H1 (cell line): Measurements from ENCODE around the gene TPD52L2. TPM values are rescaled to one million over a fixed set of nuclear protein-coding genes. Genes with fewer than 3 reads are reported as not detected.

ENCODE experiments used
- CTCF ChIA-PET: fragments of 300-600 bp; sonication (Branson Sonifier 250); formaldehyde crosslinking; loops from one replicate; lab custom pipeline; 2021; ENCODE audit not compliant: partially characterized antibody; lab: Charles Lee
- POLR2A ChIA-PET: fragments of 300-600 bp; sonication (Branson Sonifier 250); formaldehyde crosslinking; loops from one replicate; lab custom pipeline; 2021; ENCODE audit warnings: inconsistent platforms; ENCODE audit not compliant: partially characterized antibody; lab: Charles Lee
- DNase-seq, 2 experiments: peaks; one replicate each; pipeline versions ENCODE4 v3.0.0 to v3.0.0-alpha.2; 2010 to 2022; ENCODE audit warnings: low spot score in 2 of 2, low read depth in 1 of 2, mixed read lengths in 1 of 2
- FAIRE-seq: peaks from 2 replicates; lab custom pipeline; 2011; peaks lifted over from hg19 to GRCh38; lab: Jason Lieb, UNC
- H2AFZ ChIP-seq: 2 replicates; pipeline ENCODE4 v1.8.1; 2012; ENCODE audit warnings: low read length, inconsistent platforms
- H2AK5ac ChIP-seq: 2 replicates; pipeline ENCODE4 v1.6.1; 2013; ENCODE audit warnings: low read depth, low read length
- H2BK120ac ChIP-seq: replicated peaks from 2 replicates; pipeline ENCODE3; 2013; ENCODE audit warnings: low read depth, low read length, inconsistent platforms
- H2BK12ac ChIP-seq: 2 replicates; pipeline ENCODE4 v1.6.1; 2013; ENCODE audit warnings: low read depth, low read length
- H2BK15ac ChIP-seq: 2 replicates; pipeline ENCODE4 v1.6.1; 2013; ENCODE audit warnings: low read length
- H2BK20ac ChIP-seq: 2 replicates; pipeline ENCODE4 v1.6.1; 2013; ENCODE audit warnings: low read length
- H2BK5ac ChIP-seq: 2 replicates; pipeline ENCODE4 v1.6.1; 2013; ENCODE audit warnings: low read depth, low read length
- H3K14ac ChIP-seq: 2 replicates; pipeline ENCODE4 v1.6.1; 2013; ENCODE audit warnings: inconsistent platforms; ENCODE audit not compliant: insufficient read length
- H3K18ac ChIP-seq: 2 replicates; pipeline ENCODE4 v1.6.1; 2013; ENCODE audit warnings: low read length; ENCODE audit errors: extremely low read depth
- H3K23ac ChIP-seq: 2 replicates; pipeline ENCODE4 v1.6.1; 2013; ENCODE audit warnings: inconsistent platforms; ENCODE audit not compliant: insufficient read length
- H3K23me2 ChIP-seq: 2 replicates; pipeline ENCODE4 v1.6.1; 2013; ENCODE audit warnings: low read depth, low read length
- H3K27ac ChIP-seq: 2 replicates; pipeline ENCODE4 v1.6.1; 2011; ENCODE audit warnings: low read depth, low read length, inconsistent platforms
- H3K27me3 ChIP-seq, 4 experiments: replicated peaks in 1 of 4; 1 replicate in 1 of 4; 2 replicates in 3 of 4; pipeline versions ENCODE4 v1.6.1 to v1.8.1; 2011 to 2013; ENCODE audit warnings: low read length in 3 of 4, mild to moderate bottlenecking in 3 of 4, inconsistent platforms in 2 of 4, mixed read lengths in 2 of 4, moderate library complexity in 1 of 4; ENCODE audit not compliant: control insufficient read depth in 3 of 4, insufficient read depth in 3 of 4; ENCODE audit errors: extremely low read depth in 1 of 4
- H3K36me3 ChIP-seq, 4 experiments: 2 replicates each; pipeline versions ENCODE4 v1.6.1 to v1.8.1; 2011 to 2013; ENCODE audit warnings: mild to moderate bottlenecking in 4 of 4, low read length in 3 of 4, moderate library complexity in 2 of 4, control low read depth in 1 of 4, inconsistent platforms in 1 of 4; ENCODE audit not compliant: insufficient read depth in 4 of 4, control insufficient read depth in 2 of 4
- H3K4ac ChIP-seq: replicated peaks from 2 replicates; pipeline ENCODE3; 2013; ENCODE audit warnings: low read length, low read depth, mixed read lengths, inconsistent platforms; ENCODE audit not compliant: insufficient read length
- H3K4me1 ChIP-seq, 4 experiments: replicated peaks in 1 of 4; 1 replicate in 1 of 4; 2 replicates in 3 of 4; pipeline versions ENCODE4 v1.6.1 to v1.8.1; 2011 to 2013; ENCODE audit warnings: low read length in 3 of 4, inconsistent platforms in 2 of 4, mixed read lengths in 1 of 4; ENCODE audit not compliant: insufficient read depth in 4 of 4, control insufficient read depth in 3 of 4
- H3K4me2 ChIP-seq, 2 experiments: 2 replicates each; pipeline versions ENCODE4 v1.6.1 to v1.8.1; 2011 to 2013; ENCODE audit warnings: low read depth in 2 of 2, low read length in 2 of 2, control low read depth in 1 of 2, inconsistent platforms in 1 of 2, mild to moderate bottlenecking in 1 of 2; ENCODE audit not compliant: insufficient read depth in 1 of 2
- H3K4me3 ChIP-seq, 4 experiments: fragments of 200-600, 300-600 bp in 1 of 4; sonication (generic), shearing (Covaris generic), sonication (Bioruptor Twin) in 1 of 4; 2 replicates each; pipeline versions ENCODE4 v1.5.1 to v1.8.1; 2011 to 2016; ENCODE audit warnings: low read length in 4 of 4, low read depth in 3 of 4, control low read depth in 2 of 4, inconsistent platforms in 2 of 4, mild to moderate bottlenecking in 2 of 4, mixed read lengths in 1 of 4, moderate library complexity in 1 of 4; ENCODE audit not compliant: insufficient read depth in 2 of 4; ENCODE audit errors: extremely low read depth in 1 of 4
- H3K56ac ChIP-seq: replicated peaks from 2 replicates; pipeline ENCODE3; 2013; ENCODE audit warnings: low read depth, mild to moderate bottlenecking, mixed read lengths, low read length, inconsistent platforms; ENCODE audit not compliant: insufficient read length
- H3K79me1 ChIP-seq: 2 replicates; pipeline ENCODE4 v1.6.1; 2013; ENCODE audit warnings: low read depth, low read length, control low read depth
- H3K79me2 ChIP-seq, 2 experiments: 2 replicates each; pipeline versions ENCODE4 v1.6.1 to v1.8.1; 2012 to 2013; ENCODE audit warnings: low read length in 2 of 2, mild to moderate bottlenecking in 2 of 2, inconsistent platforms in 1 of 2; ENCODE audit not compliant: insufficient read depth in 2 of 2, control insufficient read depth in 1 of 2
- H3K9ac ChIP-seq, 4 experiments: replicated peaks in 1 of 4; 1 replicate in 1 of 4; 2 replicates in 3 of 4; pipeline versions ENCODE4 v1.6.1 to v1.8.1; 2011 to 2013; ENCODE audit warnings: low read depth in 3 of 4, low read length in 3 of 4, control low read depth in 2 of 4, mild to moderate bottlenecking in 2 of 4, moderate library complexity in 2 of 4, inconsistent platforms in 1 of 4; ENCODE audit errors: extremely low read depth in 1 of 4
- H3K9me3 ChIP-seq, 2 experiments: 2 replicates each; pipeline versions ENCODE4 v1.6.1 to v1.8.1; 2012 to 2013; ENCODE audit warnings: mild to moderate bottlenecking in 2 of 2, moderate library complexity in 2 of 2, control low read depth in 1 of 2, inconsistent platforms in 1 of 2, low read depth in 1 of 2, low read length in 1 of 2, mixed read lengths in 1 of 2; ENCODE audit not compliant: insufficient read depth in 2 of 2
- H4K20me1 ChIP-seq, 2 experiments: replicated peaks in 1 of 2; 2 replicates each; pipeline versions ENCODE3 to v1.8.1; 2011 to 2013; ENCODE audit warnings: inconsistent platforms in 2 of 2, low read length in 2 of 2, mild to moderate bottlenecking in 1 of 2; ENCODE audit not compliant: insufficient read depth in 2 of 2, control insufficient read depth in 1 of 2
- H4K5ac ChIP-seq: 2 replicates; pipeline ENCODE4 v1.6.1; 2013; ENCODE audit warnings: low read length, low read depth, mixed read lengths, inconsistent platforms; ENCODE audit not compliant: insufficient read length
- H4K8ac ChIP-seq: 2 replicates; pipeline ENCODE4 v1.8.0; 2013; ENCODE audit warnings: mild to moderate bottlenecking, moderate library complexity, low read length, inconsistent platforms; ENCODE audit not compliant: insufficient read depth; ENCODE audit errors: extremely low read depth
- H4K91ac ChIP-seq: replicated peaks from 2 replicates; pipeline ENCODE3; 2013; ENCODE audit warnings: low read length, mixed read lengths, inconsistent platforms; ENCODE audit not compliant: insufficient read length
- CTBP2 ChIP-seq: IDR thresholded peaks from 2 replicates; pipeline ENCODE4 v1.7.0; 2011; ENCODE audit warnings: borderline replicate concordance, mild to moderate bottlenecking, moderate library complexity, mixed read lengths, low read length; ENCODE audit not compliant: insufficient read depth, insufficient read length
- EZH2 ChIP-seq: fragments of 200-600 bp; sonication (generic); IDR thresholded peaks from 2 replicates; pipeline ENCODE4 v1.7.1; 2012; ENCODE audit warnings: low read depth, mild to moderate bottlenecking, moderate library complexity, low read length, inconsistent platforms; ENCODE audit not compliant: severe bottlenecking
- GTF2F1 ChIP-seq: IDR thresholded peaks from 2 replicates; pipeline ENCODE4 v1.6.1; 2012; ENCODE audit warnings: low read depth, low read length, improper control_type of control experiment, borderline replicate concordance
- HDAC2 ChIP-seq, 2 experiments: fragments of 300-600 bp in 1 of 2; sonication (generic) in 1 of 2; IDR thresholded peaks; 2 replicates each; pipeline ENCODE4 v1.6.1; 2011 to 2012; ENCODE audit warnings: low read depth in 2 of 2, low read length in 2 of 2, mild to moderate bottlenecking in 2 of 2, moderate library complexity in 2 of 2, borderline replicate concordance in 1 of 2, inconsistent platforms in 1 of 2
- HDAC6 ChIP-seq: IDR thresholded peaks from one replicate; pipeline ENCODE4 v1.7.1; 2012; ENCODE audit warnings: low read depth, mild to moderate bottlenecking, inconsistent platforms, low read length, moderate library complexity
- KDM5A ChIP-seq: fragments of 200-600 bp; IDR thresholded peaks from 2 replicates; pipeline ENCODE4 v1.7.1; 2012; ENCODE audit warnings: mild to moderate bottlenecking, low read length, inconsistent platforms, mixed read lengths
- PHF8 ChIP-seq: fragments of 200-600 bp; sonication (generic); conservative IDR thresholded peaks from 2 replicates; pipeline ENCODE4 v1.7.1; 2012; ENCODE audit warnings: low read depth, mild to moderate bottlenecking, inconsistent platforms, low read length, moderate library complexity
- RFX5 ChIP-seq: IDR thresholded peaks from 2 replicates; pipeline ENCODE4 v1.6.1; 2011; ENCODE audit warnings: low read depth, low read length, improper control_type of control experiment, borderline replicate concordance
- TBP ChIP-seq: IDR thresholded peaks from 2 replicates; pipeline ENCODE4 v1.6.1; 2011; ENCODE audit warnings: low read depth, low read length, improper control_type of control experiment
- WGBS, 2 experiments: shearing (Covaris generic) in 1 of 2; methylation state at CpG; one replicate each; pipeline versions ENCODE4 v1.1.6 to v1.1.7; 2013 to 2015; ENCODE audit warnings: low lambda C conversion rate in 2 of 2, mixed read lengths in 2 of 2, inconsistent platforms in 1 of 2, low coverage in 1 of 2, missing lambda C conversion rate in 1 of 2; ENCODE audit not compliant: insufficient replicate concordance in 2 of 2, insufficient coverage in 1 of 2, insufficient read length in 1 of 2; ENCODE audit errors: extremely low coverage in 1 of 2, missing lambda C conversion rate in 1 of 2; 5-methylcytosine and 5-hydroxymethylcytosine counted together
- polyA plus RNA-seq, 7 experiments: library from polyadenylated mRNA; depleted of rRNA in 3 of 7; stranded (reverse) in 5 of 7; unstranded in 2 of 7; fragments of >200 nt in 5 of 7; fragments of 200-250 nt in 2 of 7; gene quantifications; 1 replicate in 5 of 7; 2 replicates in 1 of 7; 4 replicates in 1 of 7; pipeline versions ENCODE4 v1.2.1 to v1.2.3, GENCODE V29; 2011 to 2013; ENCODE audit warnings: missing spikeins in 2 of 7, mixed read lengths in 2 of 7
- total RNA-seq: library from RNA; stranded (reverse); fragmentation: NEBNext Ultra II Directional; extraction: Animal tissue kit (Norgen Biotek cat#: 25700); gene quantifications from 2 replicates; pipeline ENCODE4 v1.2.1, GENCODE V29; 2021
- TF ChIP-seq, protein P1 (sequence below): IDR thresholded peaks from 2 replicates; pipeline ENCODE4 v1.6.1; 2011; ENCODE audit warnings: low read depth, mild to moderate bottlenecking, low read length; ENCODE audit not compliant: insufficient read depth

Gene TPD52L2
- total and polyA plus RNA-seq, 2 of the 8 experiments (the other 6 are each of a cell fraction or from before 2014, with no cell fraction given) = 77.1 to 80.2 TPM

DNA sequence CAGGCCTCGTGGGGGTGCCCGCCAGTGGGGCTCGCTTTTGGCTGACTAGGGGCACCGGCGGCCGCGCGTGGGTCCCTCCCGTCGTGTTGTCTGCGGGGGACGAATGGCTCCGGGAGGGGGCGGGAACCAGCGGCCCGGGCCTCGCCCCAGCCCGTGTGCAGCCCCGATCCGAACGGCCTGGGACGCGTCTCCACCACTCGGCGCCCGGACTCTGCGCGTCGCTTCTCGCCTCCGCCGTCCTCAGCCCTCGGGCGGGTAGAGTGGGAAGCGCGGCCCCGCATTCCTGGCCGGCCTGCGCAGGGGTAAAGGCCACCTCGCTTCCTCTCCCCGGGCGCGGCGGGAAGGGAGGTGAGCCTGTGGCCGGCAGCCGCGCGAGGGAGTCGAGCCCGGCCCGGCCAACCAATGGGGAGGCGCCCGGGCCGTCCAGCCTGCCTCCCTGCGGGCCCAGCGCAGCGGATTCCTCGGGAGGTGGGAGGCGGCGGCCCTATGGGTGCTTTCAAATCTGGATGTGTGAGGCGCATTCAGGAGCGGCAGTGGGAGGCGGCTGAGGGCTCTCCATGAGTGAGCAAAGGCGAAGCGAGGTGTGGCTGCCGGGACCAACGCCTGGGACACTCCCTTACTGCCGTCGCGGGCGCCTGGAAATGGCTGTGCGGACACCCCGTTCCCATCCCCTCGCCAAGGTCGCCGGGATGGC, 32.9 kb upstream of the TPD52L2 start:
- DNase-seq (peak in 1 of 2 experiments; percentile 76), FAIRE-seq (no peak)
- Histone ChIP-seq H2BK12ac (no peak overlapping the region), H3K23ac (no peak overlapping the region), H4K8ac (peak overlapping the region; percentile 89), H2BK5ac (no peak overlapping the region; the same call in 1 of the 2 replicates), H4K91ac (peak overlapping the region; percentile 65), H3K23me2 (peaks cover 15% of the 10 kb centered on the region; the same call in 1 of the 2 replicates), H2BK15ac (no peak overlapping the region), H3K27ac (no peak overlapping the region), H3K9ac (no peak overlapping the region; a peak in 1 of 7 replicates), H3K9me3 (no peaks in the 10 kb centered on the region), H3K79me2 (peaks cover 7 to 26% of the 10 kb centered on the region in 2 experiments), H2BK120ac (no peak overlapping the region), H3K36me3 (no peaks in the 10 kb centered on the region), H3K79me1 (peaks cover 4% of the 10 kb centered on the region; the same call in 1 of the 2 replicates), H2BK20ac (no peak overlapping the region), H4K5ac (no peak overlapping the region), H3K14ac (no peak overlapping the region), H3K56ac (no peak overlapping the region), H4K20me1 (peaks cover 0 to 12% of the 10 kb centered on the region in 2 experiments), H3K4me2 (peak overlapping the region; percentile 52 to 79), H3K18ac (peak overlapping the region; percentile 71), H3K4me1 (peaks cover 4 to 34% (median 21%) of the 10 kb centered on the region in 4 experiments), H2AFZ (no peak overlapping the region; the same call in 1 of the 2 replicates), H3K27me3 (peaks cover 14 to 36% (median 28%) of the 10 kb centered on the region in 4 experiments; a peak in 6 of 7 replicates), H3K4me3 (peak overlapping the region; percentile 49 to 67 (median 52)), H2AK5ac (no peak overlapping the region), H3K4ac (no peak overlapping the region)
- WGBS, 2 experiments = 7% methylated on average over 48 of the region's 76 CpGs; no CpG with 5 or more reads in 1 of the 2 experiments
- ChIA-PET POLR2A (no interaction called here), CTCF (no interaction called here)
- TF ChIP-seq HDAC6 = no peak
- 0 out of 4 replicates have a peak, but pooled peaks of 1 of the 2 experiments have one; percentile 15 for TF ChIP-seq HDAC2 (IDR thresholded peaks at IDR 0.05; ENCODE audit: borderline replicate concordance in 1 of 2, low read depth in 2 of 2, low read length in 2 of 2)
- peak; percentile 57 for TF ChIP-seq EZH2
- TF ChIP-seq, protein P1, sequence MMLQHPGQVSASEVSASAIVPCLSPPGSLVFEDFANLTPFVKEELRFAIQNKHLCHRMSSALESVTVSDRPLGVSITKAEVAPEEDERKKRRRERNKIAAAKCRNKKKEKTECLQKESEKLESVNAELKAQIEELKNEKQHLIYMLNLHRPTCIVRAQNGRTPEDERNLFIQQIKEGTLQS = no peak
- no peak for TF ChIP-seq PHF8
- TF ChIP-seq KDM5A = no peak
- TF ChIP-seq CTBP2 = no peak
- TF ChIP-seq RFX5 = no peak
- no peak for TF ChIP-seq GTF2F1
- no peak for TF ChIP-seq TBP
